RWPE1 (cell line): Measurements from ENCODE around the gene CDR2L.
"Not testable (repeated sequence)": the region's sequence is repeated elsewhere in the genome, so short reads cannot be mapped to it uniquely, and the experiment has no call there.

Experiments
- CTCF ChIA-PET: fragments of 350-600 bp; sonication (Branson Sonifier 250); formaldehyde crosslinking; extraction: SDS; loops from one replicate; lab custom pipeline; 2021; lab: Yijun Ruan, JAX
- POLR2A ChIA-PET: fragments of 400-600 bp; formaldehyde crosslinking; extraction: SDS; loops from one replicate; lab custom pipeline; 2020; ENCODE audit warnings: antibody characterized with exemption; ENCODE audit not compliant: low non-redundant PET; lab: Yijun Ruan, JAX
- DNase-seq: peaks from one replicate; pipeline ENCODE4 v3.0.0; 2012; ENCODE audit warnings: low spot score
- H3K27ac ChIP-seq: fragments of 450-650 bp; 2 replicates; pipeline ENCODE4 v1.5.1; 2017
- CTCF ChIP-seq: fragments of 450-650 bp; conservative IDR thresholded peaks from 2 replicates; pipeline ENCODE4 v1.5.1; 2017; ENCODE audit warnings: low read depth, mild to moderate bottlenecking

The CDR2L gene

GRCh38 chr17:75034236-75034908, 46.9 kb downstream of the CDR2L start:
- no peak for TF ChIP-seq CTCF
- DNase-seq, result peak; percentile 60
- peak overlapping the region; percentile 93 for H3K27ac ChIP-seq
- POLR2A ChIA-PET, result interaction anchor here (0.6 kb wide), 1 partner anchor 26 kb away, joined by 3 read pairs; no protein-coding TSS in a partner anchor
- CTCF ChIA-PET, result interaction anchor here (0.6 to 2.0 kb wide), 5 partner anchors 23 to 201 kb away, joined by 3 to 5 read pairs (median 3); no protein-coding TSS in a partner anchor

- POLR2A ChIA-PET, result interaction anchor here (0.6 kb wide), 1 partner anchor 173 kb away, joined by 3 read pairs; no protein-coding TSS in a partner anchor
Observed at GRCh38 chr17:75036643-75037268, 49.3 kb downstream of the CDR2L start.

GRCh38 chr17:75039238-75039637, 51.8 kb downstream of the CDR2L start:
- POLR2A ChIA-PET, result no interaction called here
- H3K27ac ChIP-seq, result no peak overlapping the region
- CTCF ChIA-PET, result interaction anchor here (1.3 kb wide), 1 partner anchor 133 kb away, joined by 3 read pairs; no protein-coding TSS in a partner anchor
- no peak for DNase-seq
- no peak for TF ChIP-seq CTCF

More at GRCh38 chr17:75036643-75037268, 49.3 kb downstream of the CDR2L start:
- DNase-seq, result peak; percentile 64
- CTCF ChIA-PET, result no interaction called here
- H3K27ac ChIP-seq, result peak overlapping the region; percentile 93
- TF ChIP-seq CTCF, result no peak

GRCh38 chr17:75041656-75042280, 54.3 kb downstream of the CDR2L start:
- POLR2A ChIA-PET, result no interaction called here
- peak overlapping the region; percentile 14; the same call in 1 of the 2 replicates for H3K27ac ChIP-seq
- DNase-seq, result no peak
- TF ChIP-seq CTCF, result no peak
- CTCF ChIA-PET, result interaction anchor here (0.6 kb wide), 1 partner anchor 160 kb away, joined by 3 read pairs; no protein-coding TSS in a partner anchor

GRCh38 chr17:75043789-75044188, 56.4 kb downstream of the CDR2L start:
- DNase-seq, POLR2A ChIA-PET, H3K27ac ChIP-seq: not testable (repeated sequence)
- CTCF ChIA-PET, result interaction anchor here (0.7 kb wide), 1 partner anchor 884 kb away, joined by 3 read pairs; no protein-coding TSS in a partner anchor

GRCh38 chr17:75044716-75045115, 57.3 kb downstream of the CDR2L start:
- ChIA-PET CTCF (no interaction called here), POLR2A (no interaction called here)
- TF ChIP-seq CTCF, result no peak
- H3K27ac ChIP-seq, result no peak overlapping the region
- DNase-seq, result no peak

- POLR2A ChIA-PET, result not testable (repeated sequence)
- CTCF ChIA-PET, result interaction anchor here (0.6 to 0.7 kb wide), 2 partner anchors 154 to 317 kb away, joined by 3 to 4 read pairs; no protein-coding TSS in a partner anchor
- H3K27ac ChIP-seq, result peak overlapping the region; percentile 95
Observed at GRCh38 chr17:75045946-75046406, 58.5 kb downstream of the CDR2L start.

More at GRCh38 chr17:75045946-75046406, 58.5 kb downstream of the CDR2L start:
- not testable (repeated sequence) for DNase-seq
